Neural cell (in vitro differentiated cells): Measurements from ENCODE around the gene IQSEC2. TPM values are rescaled to one million over a fixed set of nuclear protein-coding genes. Genes with fewer than 3 reads are reported as not detected.

ENCODE experiments used
- H2AFZ ChIP-seq: fragments of 200-600, 300-800 bp; sonication (generic), shearing (Covaris generic); 2 replicates; pipeline ENCODE4 v1.6.0; 2014; ENCODE audit warnings: low read depth, mild to moderate bottlenecking, antibody characterized with exemption, low read length, moderate library complexity
- H3F3A ChIP-seq: fragments of 200-600 bp; shearing (Covaris generic); 2 replicates; pipeline ENCODE4 v1.6.1; 2016; ENCODE audit warnings: mild to moderate bottlenecking, moderate library complexity, mixed read lengths, antibody characterized with exemption, low read length; ENCODE audit not compliant: insufficient read depth, poor library complexity, severe bottlenecking
- H3K27ac ChIP-seq: fragments of 200-600, 300-800 bp; sonication (generic), shearing (Covaris generic); 2 replicates; pipeline ENCODE4 v1.5.1; 2014; ENCODE audit warnings: mild to moderate bottlenecking, low read length, moderate library complexity
- H3K27me3 ChIP-seq: fragments of 300-800, 200-600 bp; sonication (generic), shearing (Covaris generic); 2 replicates; pipeline ENCODE4 v1.6.0; 2014; ENCODE audit warnings: mild to moderate bottlenecking, low read depth, low read length, moderate library complexity; ENCODE audit not compliant: insufficient read depth
- H3K36me3 ChIP-seq: fragments of 300-800, 200-600 bp; sonication (generic), shearing (Covaris generic); 2 replicates; pipeline ENCODE4 v1.5.1; 2014; ENCODE audit warnings: mild to moderate bottlenecking, antibody characterized with exemption, low read length, moderate library complexity; ENCODE audit not compliant: insufficient read depth
- H3K4me2 ChIP-seq: fragments of 300-800, 200-600 bp; sonication (generic), shearing (Covaris generic); 2 replicates; pipeline ENCODE4 v1.6.0; 2014; ENCODE audit warnings: mild to moderate bottlenecking, low read length
- H3K4me3 ChIP-seq: fragments of 300-800, 200-600 bp; sonication (generic), shearing (Covaris generic); 2 replicates; pipeline ENCODE4 v1.5.1; 2014; ENCODE audit warnings: mild to moderate bottlenecking, low read length, moderate library complexity
- H3K79me2 ChIP-seq: fragments of 200-600 bp; shearing (Covaris generic); replicated peaks from 2 replicates; pipeline ENCODE4 v1.6.0; 2014; ENCODE audit warnings: mild to moderate bottlenecking, low read length, moderate library complexity; ENCODE audit not compliant: insufficient read depth
- H3K9ac ChIP-seq: fragments of 300-800, 200-600 bp; sonication (generic), shearing (Covaris generic); 2 replicates; pipeline ENCODE4 v1.6.1; 2016; ENCODE audit warnings: mild to moderate bottlenecking, low read length, mixed read lengths
- H3K9me2 ChIP-seq: fragments of 200-600 bp; shearing (Covaris generic); 2 replicates; pipeline ENCODE4 v1.6.1; 2016; ENCODE audit warnings: mild to moderate bottlenecking, low read length, mixed read lengths; ENCODE audit not compliant: insufficient read depth
- H3K9me3 ChIP-seq: fragments of 200-600, 300-800 bp; sonication (generic), shearing (Covaris generic); 2 replicates; pipeline ENCODE4 v1.6.1; 2016; ENCODE audit warnings: mild to moderate bottlenecking, mixed run types, low read length, moderate library complexity, mixed read lengths
- H4K20me1 ChIP-seq: fragments of 200-600 bp; shearing (Covaris generic); 2 replicates; pipeline ENCODE4 v1.6.1; 2016; ENCODE audit warnings: mild to moderate bottlenecking, mixed run types; ENCODE audit not compliant: insufficient read depth
- EP300 ChIP-seq: fragments of 450-650 bp; conservative IDR thresholded peaks from 2 replicates; pipeline ENCODE4 v1.6.1; 2014; ENCODE audit warnings: antibody characterized with exemption, mild to moderate bottlenecking, moderate library complexity; ENCODE audit not compliant: poor library complexity, severe bottlenecking
- EZH2 ChIP-seq: fragments of 200-600, 300-800 bp; shearing (Covaris generic), sonication (generic); IDR thresholded peaks from 2 replicates; pipeline ENCODE4 v1.6.1; 2014; ENCODE audit warnings: antibody characterized with exemption, low read length, borderline replicate concordance, mild to moderate bottlenecking; ENCODE audit not compliant: insufficient read depth, poor library complexity, severe bottlenecking
- MXI1 ChIP-seq: fragments of 450-650 bp; conservative IDR thresholded peaks from 2 replicates; pipeline ENCODE4 v1.6.1; 2014; ENCODE audit warnings: antibody characterized with exemption, mild to moderate bottlenecking; ENCODE audit not compliant: poor library complexity, severe bottlenecking
- POLR2AphosphoS5 ChIP-seq: IDR thresholded peaks from 2 replicates; pipeline ENCODE4 v1.6.1; 2012
- RAD21 ChIP-seq: fragments of 450-650 bp; conservative IDR thresholded peaks from 2 replicates; pipeline ENCODE4 v1.6.1; 2014; ENCODE audit warnings: antibody characterized with exemption, mild to moderate bottlenecking, moderate library complexity
- SMC3 ChIP-seq: fragments of 450-650 bp; conservative IDR thresholded peaks from 2 replicates; pipeline ENCODE4 v1.6.1; 2014; ENCODE audit warnings: antibody characterized with exemption, mild to moderate bottlenecking, moderate library complexity; ENCODE audit not compliant: poor library complexity
- TAF1 ChIP-seq: IDR thresholded peaks from 2 replicates; pipeline ENCODE4 v1.6.1; 2012; ENCODE audit warnings: low read depth
- polyA plus RNA-seq: library from polyadenylated mRNA; depleted of rRNA; stranded (reverse); fragments of >200 nt; gene quantifications from 2 replicates; pipeline ENCODE4 v1.2.3, GENCODE V29; 2014
- TF ChIP-seq, protein P1 (sequence below): IDR thresholded peaks from 2 replicates; pipeline ENCODE4 v1.6.1; 2012; ENCODE audit warnings: borderline replicate concordance
- TF ChIP-seq, protein P2 (sequence below): fragments of 450-650 bp; IDR thresholded peaks from 2 replicates; pipeline ENCODE4 v1.5.1; 2014; ENCODE audit warnings: antibody characterized with exemption, mild to moderate bottlenecking, moderate library complexity; ENCODE audit not compliant: poor library complexity, severe bottlenecking

Gene IQSEC2
- polyA plus RNA-seq, 1 donor from 2014 or later = 2.4 TPM

DNA sequence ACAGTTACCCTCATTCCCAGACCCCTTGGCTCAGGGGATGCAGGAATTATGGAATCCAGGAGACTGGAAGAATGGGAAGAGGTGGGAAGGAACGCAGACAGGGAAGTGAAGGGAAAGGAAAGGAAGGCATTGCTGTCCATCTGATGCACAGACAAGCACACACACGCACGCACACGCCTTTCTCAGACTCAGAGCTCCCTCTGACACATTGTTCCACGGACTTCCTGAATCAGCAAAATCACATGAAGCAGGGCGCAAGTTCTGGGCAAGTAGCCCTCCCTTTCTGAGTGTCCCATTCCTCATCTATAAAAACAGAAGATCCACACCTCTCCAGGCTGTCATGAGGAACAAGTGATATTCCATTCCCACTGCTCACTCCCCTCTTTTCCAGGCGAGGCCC is 13.2 kb downstream of the IQSEC2 start:
- Histone ChIP-seq H3F3A (no peaks in the 10 kb centered on the region), H3K9me3 (no peaks in the 10 kb centered on the region), H3K79me2 (no peaks in the 10 kb centered on the region), H2AFZ (no peak overlapping the region), H3K9me2 (no peaks in the 10 kb centered on the region), H3K36me3 (no peaks in the 10 kb centered on the region), H3K4me2 (no peak overlapping the region), H3K27me3 (no peaks in the 10 kb centered on the region), H3K4me3 (no peak overlapping the region), H3K27ac (no peak overlapping the region), H3K9ac (no peak overlapping the region), H4K20me1 (no peaks in the 10 kb centered on the region)
- TF ChIP-seq EZH2 = no peak
- TF ChIP-seq EP300 = no peak
- TF ChIP-seq MXI1 = no peak
- TF ChIP-seq SMC3 = no peak
- no peak for TF ChIP-seq POLR2AphosphoS5
- TF ChIP-seq, protein P1, sequence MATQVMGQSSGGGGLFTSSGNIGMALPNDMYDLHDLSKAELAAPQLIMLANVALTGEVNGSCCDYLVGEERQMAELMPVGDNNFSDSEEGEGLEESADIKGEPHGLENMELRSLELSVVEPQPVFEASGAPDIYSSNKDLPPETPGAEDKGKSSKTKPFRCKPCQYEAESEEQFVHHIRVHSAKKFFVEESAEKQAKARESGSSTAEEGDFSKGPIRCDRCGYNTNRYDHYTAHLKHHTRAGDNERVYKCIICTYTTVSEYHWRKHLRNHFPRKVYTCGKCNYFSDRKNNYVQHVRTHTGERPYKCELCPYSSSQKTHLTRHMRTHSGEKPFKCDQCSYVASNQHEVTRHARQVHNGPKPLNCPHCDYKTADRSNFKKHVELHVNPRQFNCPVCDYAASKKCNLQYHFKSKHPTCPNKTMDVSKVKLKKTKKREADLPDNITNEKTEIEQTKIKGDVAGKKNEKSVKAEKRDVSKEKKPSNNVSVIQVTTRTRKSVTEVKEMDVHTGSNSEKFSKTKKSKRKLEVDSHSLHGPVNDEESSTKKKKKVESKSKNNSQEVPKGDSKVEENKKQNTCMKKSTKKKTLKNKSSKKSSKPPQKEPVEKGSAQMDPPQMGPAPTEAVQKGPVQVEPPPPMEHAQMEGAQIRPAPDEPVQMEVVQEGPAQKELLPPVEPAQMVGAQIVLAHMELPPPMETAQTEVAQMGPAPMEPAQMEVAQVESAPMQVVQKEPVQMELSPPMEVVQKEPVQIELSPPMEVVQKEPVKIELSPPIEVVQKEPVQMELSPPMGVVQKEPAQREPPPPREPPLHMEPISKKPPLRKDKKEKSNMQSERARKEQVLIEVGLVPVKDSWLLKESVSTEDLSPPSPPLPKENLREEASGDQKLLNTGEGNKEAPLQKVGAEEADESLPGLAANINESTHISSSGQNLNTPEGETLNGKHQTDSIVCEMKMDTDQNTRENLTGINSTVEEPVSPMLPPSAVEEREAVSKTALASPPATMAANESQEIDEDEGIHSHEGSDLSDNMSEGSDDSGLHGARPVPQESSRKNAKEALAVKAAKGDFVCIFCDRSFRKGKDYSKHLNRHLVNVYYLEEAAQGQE = no peak
- TF ChIP-seq RAD21 = no peak
- TF ChIP-seq, protein P2, sequence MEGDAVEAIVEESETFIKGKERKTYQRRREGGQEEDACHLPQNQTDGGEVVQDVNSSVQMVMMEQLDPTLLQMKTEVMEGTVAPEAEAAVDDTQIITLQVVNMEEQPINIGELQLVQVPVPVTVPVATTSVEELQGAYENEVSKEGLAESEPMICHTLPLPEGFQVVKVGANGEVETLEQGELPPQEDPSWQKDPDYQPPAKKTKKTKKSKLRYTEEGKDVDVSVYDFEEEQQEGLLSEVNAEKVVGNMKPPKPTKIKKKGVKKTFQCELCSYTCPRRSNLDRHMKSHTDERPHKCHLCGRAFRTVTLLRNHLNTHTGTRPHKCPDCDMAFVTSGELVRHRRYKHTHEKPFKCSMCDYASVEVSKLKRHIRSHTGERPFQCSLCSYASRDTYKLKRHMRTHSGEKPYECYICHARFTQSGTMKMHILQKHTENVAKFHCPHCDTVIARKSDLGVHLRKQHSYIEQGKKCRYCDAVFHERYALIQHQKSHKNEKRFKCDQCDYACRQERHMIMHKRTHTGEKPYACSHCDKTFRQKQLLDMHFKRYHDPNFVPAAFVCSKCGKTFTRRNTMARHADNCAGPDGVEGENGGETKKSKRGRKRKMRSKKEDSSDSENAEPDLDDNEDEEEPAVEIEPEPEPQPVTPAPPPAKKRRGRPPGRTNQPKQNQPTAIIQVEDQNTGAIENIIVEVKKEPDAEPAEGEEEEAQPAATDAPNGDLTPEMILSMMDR = no peak
- no peak for TF ChIP-seq TAF1

DNA sequence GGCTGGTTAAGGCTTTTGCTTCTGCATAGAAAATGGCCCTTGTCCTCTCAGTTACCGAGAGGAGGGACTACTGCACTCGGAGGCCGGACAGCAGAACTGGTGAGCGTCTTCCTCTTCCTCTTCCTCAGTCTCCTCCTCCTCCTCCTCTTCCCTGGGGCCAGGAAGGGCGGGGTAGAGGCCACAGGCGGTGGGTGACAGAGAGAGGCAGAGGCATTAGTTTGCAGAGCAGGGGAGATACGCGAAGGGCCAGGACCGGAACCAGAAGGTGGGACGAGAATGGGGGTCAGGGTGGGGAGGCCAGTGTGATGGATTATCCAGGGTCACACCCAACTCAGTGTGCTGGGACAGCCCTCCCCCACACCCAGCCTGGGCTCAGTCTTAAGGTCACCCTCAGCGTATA is 14.5 kb downstream of the IQSEC2 start:
- no peaks in the 10 kb centered on the region for H3K9me2 ChIP-seq
- H3K4me3 ChIP-seq = no peak overlapping the region
- H2AFZ ChIP-seq = no peak overlapping the region
- no peaks in the 10 kb centered on the region for H3K9me3 ChIP-seq
- H3K36me3 ChIP-seq = no peaks in the 10 kb centered on the region
- no peaks in the 10 kb centered on the region for H3K27me3 ChIP-seq
- no peaks in the 10 kb centered on the region for H4K20me1 ChIP-seq
- no peak overlapping the region for H3K4me2 ChIP-seq
- no peak overlapping the region for H3K27ac ChIP-seq
- no peaks in the 10 kb centered on the region for H3F3A ChIP-seq
- TF ChIP-seq, protein P2 = no peak
- TF ChIP-seq EZH2 (no peak), RAD21 (no peak), EP300 (no peak), POLR2AphosphoS5 (no peak), MXI1 (no peak), TAF1 (no peak), SMC3 (no peak)
- TF ChIP-seq, protein P1 = no peak
- H3K9ac ChIP-seq = no peak overlapping the region
- H3K79me2 ChIP-seq = no peaks in the 10 kb centered on the region
